DOHH2 (cell line): ENCODE data around the gene SNX2.
A peak's percentile ranks its signal among the peaks of the same experiment; 100 is the strongest.

Experiments used
- H3F3A ChIP-seq: fragments of 200-600 bp; sonication (generic), shearing (Covaris generic); 2 replicates; pipeline ENCODE4 v1.6.0; 2016; ENCODE audit warnings: antibody characterized with exemption, mild to moderate bottlenecking; ENCODE audit not compliant: control insufficient read depth, insufficient read depth
- H3K27ac ChIP-seq: fragments of 200-600 bp; sonication (generic); 2 replicates; pipeline ENCODE4 v1.5.1; 2014; ENCODE audit warnings: low read depth, mild to moderate bottlenecking, low read length, moderate library complexity
- H3K27me3 ChIP-seq: fragments of 200-600 bp; sonication (generic); 2 replicates; pipeline ENCODE4 v1.6.1; 2014; ENCODE audit warnings: mild to moderate bottlenecking, low read length, mixed read lengths; ENCODE audit not compliant: control insufficient read depth
- H3K36me3 ChIP-seq: fragments of 200-600 bp; sonication (generic); 2 replicates; pipeline ENCODE4 v1.6.1; 2014; ENCODE audit warnings: mild to moderate bottlenecking, low read length, moderate library complexity, mixed read lengths; ENCODE audit not compliant: control insufficient read depth
- H3K4me1 ChIP-seq: fragments of 200-600 bp; sonication (generic); 2 replicates; pipeline ENCODE4 v1.6.1; 2014; ENCODE audit warnings: mild to moderate bottlenecking, low read length, mixed read lengths; ENCODE audit not compliant: control insufficient read depth
- H3K4me2 ChIP-seq: fragments of 200-600 bp; sonication (generic); 2 replicates; pipeline ENCODE4 v1.6.0; 2014; ENCODE audit warnings: mild to moderate bottlenecking, low read length, moderate library complexity
- H3K4me3 ChIP-seq: fragments of 200-600 bp; sonication (generic); 2 replicates; pipeline ENCODE4 v1.5.1; 2014; ENCODE audit warnings: mild to moderate bottlenecking, low read length, mixed read lengths
- H3K79me2 ChIP-seq: fragments of 200-600 bp; sonication (generic); 2 replicates; pipeline ENCODE4 v1.6.1; 2014; ENCODE audit warnings: mild to moderate bottlenecking, low read length, mixed read lengths; ENCODE audit not compliant: control insufficient read depth
- H3K9me2 ChIP-seq: fragments of 200-600 bp; sonication (generic); replicated peaks from 2 replicates; pipeline ENCODE4 v1.6.1; 2014; ENCODE audit warnings: mild to moderate bottlenecking, low read length, mixed read lengths; ENCODE audit not compliant: control insufficient read depth
- H3K9me3 ChIP-seq: fragments of 200-600 bp; sonication (generic); 2 replicates; pipeline ENCODE4 v1.6.1; 2014; ENCODE audit warnings: antibody characterized with exemption, low read length, mixed read lengths; ENCODE audit not compliant: control insufficient read depth, insufficient read depth
- H4K20me1 ChIP-seq: fragments of 200-600 bp; sonication (generic); 2 replicates; pipeline ENCODE4 v1.6.0; 2014; ENCODE audit warnings: low read depth, mild to moderate bottlenecking, antibody characterized with exemption, low read length, moderate library complexity; ENCODE audit not compliant: control insufficient read depth, insufficient read depth
- CTCF ChIP-seq: fragments of 200-600 bp; sonication (generic); IDR thresholded peaks from one replicate; pipeline ENCODE4 v1.5.1; 2014; ENCODE audit warnings: antibody characterized with exemption, mild to moderate bottlenecking, low read depth, low read length; ENCODE audit not compliant: poor library complexity, severe bottlenecking
- EZH2phosphoT487 ChIP-seq: fragments of 200-600 bp; sonication (generic); IDR thresholded peaks from 2 replicates; pipeline ENCODE4 v1.6.1; 2017; ENCODE audit warnings: borderline replicate concordance, mild to moderate bottlenecking, antibody characterized with exemption, low read length, moderate library complexity, mixed read lengths

Gene SNX2

GRCh38 chr5:122774519-122774860, 390 bp upstream of the SNX2 start:
- Histone ChIP-seq H3K27ac (no peak overlapping the region), H3K79me2 (peaks cover 40% of the 10 kb centered on the region), H3K4me2 (peak overlapping the region; percentile 93), H3K4me1 (peaks cover 37% of the 10 kb centered on the region), H3K9me3 (no peaks in the 10 kb centered on the region), H3K27me3 (peaks cover 8% of the 10 kb centered on the region; the same call in 1 of the 2 replicates), H3F3A (peaks cover 15% of the 10 kb centered on the region), H3K36me3 (0 out of 2 replicates have a peak, but pooled peaks cover 3% of the 10 kb centered on the region), H4K20me1 (peaks cover 20% of the 10 kb centered on the region), H3K9me2 (no peaks in the 10 kb centered on the region), H3K4me3 (peak overlapping the region; percentile 91)
- no peak for TF ChIP-seq EZH2phosphoT487
- no peak for TF ChIP-seq CTCF

- Histone ChIP-seq H3K4me2 (peak overlapping the region; percentile 93), H3K27me3 (peaks cover 4% of the 10 kb centered on the region; the same call in 1 of the 2 replicates), H3K9me2 (no peaks in the 10 kb centered on the region), H3K4me1 (peaks cover 48% of the 10 kb centered on the region), H3K9me3 (no peaks in the 10 kb centered on the region), H3K79me2 (peaks cover 52% of the 10 kb centered on the region), H3K4me3 (peak overlapping the region; percentile 91), H4K20me1 (peaks cover 20% of the 10 kb centered on the region), H3F3A (peaks cover 15% of the 10 kb centered on the region), H3K36me3 (0 out of 2 replicates have a peak, but pooled peaks cover 3% of the 10 kb centered on the region), H3K27ac (peak overlapping the region; percentile 84)
- TF ChIP-seq EZH2phosphoT487 (no peak), CTCF (no peak)
Measured at GRCh38 chr5:122775550-122776542, 966 bp downstream of the SNX2 start.

- H3K4me3 ChIP-seq = no peak overlapping the region
- H3K4me1 ChIP-seq = peaks cover 48% of the 10 kb centered on the region
- peaks cover 20% of the 10 kb centered on the region for H4K20me1 ChIP-seq
- H3K27me3 ChIP-seq = peaks cover 4% of the 10 kb centered on the region; the same call in 1 of the 2 replicates
- H3K9me3 ChIP-seq = no peaks in the 10 kb centered on the region
- H3K9me2 ChIP-seq = no peaks in the 10 kb centered on the region
- no peak for TF ChIP-seq EZH2phosphoT487
- no peak for TF ChIP-seq CTCF
- H3K4me2 ChIP-seq = peak overlapping the region; percentile 29
- H3K79me2 ChIP-seq = peaks cover 73% of the 10 kb centered on the region
- H3K27ac ChIP-seq = no peak overlapping the region
- H3F3A ChIP-seq = peaks cover 15% of the 10 kb centered on the region
- 0 out of 2 replicates have a peak, but pooled peaks cover 3% of the 10 kb centered on the region for H3K36me3 ChIP-seq
Measured at GRCh38 chr5:122778157-122778556, 3.3 kb downstream of the SNX2 start.
